DMS153 (cell line): Measurements from ENCODE around the gene ZNF853.
A peak's percentile ranks its signal among the peaks of the same experiment; 100 is the strongest.

Experiments
- DNase-seq: peaks from one replicate; lab custom pipeline; 2025; lab: John Stamatoyannopoulos, UW

ZNF853 gene

DNA sequence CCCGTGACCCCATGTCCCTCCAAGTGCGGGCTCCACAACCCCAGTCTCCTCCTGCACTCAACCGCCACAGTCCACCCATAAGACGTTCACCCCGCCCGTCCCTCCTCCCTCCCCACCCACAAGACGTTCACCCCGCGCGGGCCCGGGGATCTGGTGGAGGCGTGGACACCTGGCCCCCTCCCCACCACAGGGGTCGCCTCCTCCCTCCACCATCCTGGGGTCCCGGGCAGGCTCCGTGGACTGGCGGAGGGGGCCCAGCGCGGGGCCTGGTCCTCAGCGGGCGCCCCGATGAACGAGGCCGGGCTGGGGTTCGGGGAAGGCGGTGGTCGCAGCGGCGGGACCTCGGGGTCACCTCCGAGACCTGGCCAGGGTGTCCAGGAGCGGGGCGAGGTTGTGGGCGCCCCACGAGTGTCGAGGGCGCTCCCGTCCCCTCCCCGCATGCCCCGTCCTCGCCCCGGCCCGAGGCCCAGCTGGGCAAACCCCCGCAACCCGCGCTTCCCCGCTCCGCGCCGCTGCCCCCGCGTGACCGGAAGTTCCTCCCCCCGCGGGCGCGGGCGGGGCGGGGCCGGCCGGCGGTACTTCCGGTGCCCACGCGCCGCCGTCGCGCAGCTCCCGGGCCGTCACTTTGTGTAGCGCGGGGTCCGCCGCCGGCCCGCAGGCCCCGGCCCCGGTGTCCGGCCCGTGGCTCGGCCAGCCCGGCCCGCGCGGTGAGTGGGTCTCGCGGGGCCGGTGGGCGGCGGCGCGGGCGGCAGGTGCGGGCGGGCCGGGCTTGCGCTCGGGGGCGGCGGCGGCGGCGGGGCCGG, 21.5 kb downstream of the ZNF853 start, which contains the start of gene ZNF316:
ZNF316 (plus strand) TSS at position 578 of the 803 bp plus-strand sequence. CDS start 5,092 bp downstream, outside the sequence.
- DNase-seq = no peak

DNA sequence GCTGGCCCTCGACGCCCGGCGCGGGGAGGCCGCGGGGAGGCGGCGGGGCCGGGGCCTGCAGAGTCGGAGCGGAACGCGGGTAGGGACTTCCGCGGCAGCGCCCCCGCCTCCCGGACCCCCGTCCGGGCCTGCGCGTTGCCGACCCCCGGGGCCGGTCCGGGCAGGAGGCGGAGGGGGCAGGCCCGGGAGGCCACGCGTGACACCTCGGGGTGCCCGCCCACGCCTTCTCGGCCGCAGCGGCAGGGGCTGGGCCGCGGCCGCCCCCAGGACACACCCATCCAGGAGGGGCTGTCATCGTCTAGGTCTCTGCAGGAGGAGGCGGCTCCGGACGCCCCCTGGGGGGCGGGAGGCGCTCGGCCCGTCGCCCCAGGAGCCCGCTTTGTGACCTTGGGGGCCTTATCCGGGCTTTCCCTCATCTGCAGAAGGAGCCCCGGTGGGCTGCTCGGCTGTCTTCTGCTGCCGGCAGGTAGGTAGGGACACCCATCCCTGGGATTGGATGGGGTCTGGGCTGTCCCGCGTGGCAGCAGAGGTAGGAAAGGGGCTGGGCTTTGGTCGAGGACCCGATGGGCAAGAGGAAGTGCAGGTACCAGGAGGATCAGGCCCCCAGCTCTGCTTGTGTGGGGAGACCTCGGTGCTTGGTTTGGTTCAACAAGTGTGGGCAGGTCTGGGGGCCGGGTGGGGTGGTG, 22.3 kb downstream of the ZNF853 start:
- peak; percentile 12 for DNase-seq

DNA sequence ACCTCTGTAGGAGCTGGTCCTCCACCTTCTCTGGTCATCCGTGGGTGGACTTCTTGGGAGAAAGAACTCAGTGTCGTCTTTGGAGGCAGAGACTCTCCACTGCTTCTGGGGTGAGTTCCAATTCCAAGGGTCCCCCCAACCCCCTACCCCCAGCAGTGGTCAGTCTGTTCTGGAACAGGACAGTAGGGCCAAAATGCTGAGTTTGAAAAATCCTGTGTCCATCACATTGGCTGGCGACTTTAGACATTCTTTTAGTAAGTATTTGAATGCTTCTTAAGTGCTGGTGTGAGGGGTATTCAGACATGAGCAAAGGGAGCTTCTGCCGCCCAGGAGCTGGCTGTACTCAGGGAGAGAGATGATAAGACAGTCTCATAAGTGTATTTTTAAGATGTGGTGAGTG, 23.6 kb downstream of the ZNF853 start:
- no peak for DNase-seq

DNA sequence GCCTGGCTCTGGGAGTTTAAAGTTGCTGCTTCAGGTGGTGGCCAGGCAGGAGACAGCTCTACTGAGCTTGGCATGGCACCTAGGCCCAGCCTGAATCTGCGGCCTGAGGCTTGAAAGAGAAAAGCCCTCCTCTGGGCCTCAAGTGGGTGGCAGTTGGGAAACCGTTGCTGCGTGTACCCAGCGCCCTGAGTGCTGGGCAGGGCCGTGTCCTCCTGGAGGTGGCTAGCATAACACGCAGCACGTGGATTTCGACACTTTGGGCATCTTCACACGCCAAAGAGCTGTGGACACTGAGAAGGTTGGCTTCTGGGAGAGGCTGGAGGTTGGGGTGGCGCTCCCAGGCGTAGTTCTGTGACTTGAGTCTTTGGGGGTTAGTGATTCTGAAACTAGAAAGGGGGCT, 24.2 kb downstream of the ZNF853 start:
- DNase-seq = no peak

DNA sequence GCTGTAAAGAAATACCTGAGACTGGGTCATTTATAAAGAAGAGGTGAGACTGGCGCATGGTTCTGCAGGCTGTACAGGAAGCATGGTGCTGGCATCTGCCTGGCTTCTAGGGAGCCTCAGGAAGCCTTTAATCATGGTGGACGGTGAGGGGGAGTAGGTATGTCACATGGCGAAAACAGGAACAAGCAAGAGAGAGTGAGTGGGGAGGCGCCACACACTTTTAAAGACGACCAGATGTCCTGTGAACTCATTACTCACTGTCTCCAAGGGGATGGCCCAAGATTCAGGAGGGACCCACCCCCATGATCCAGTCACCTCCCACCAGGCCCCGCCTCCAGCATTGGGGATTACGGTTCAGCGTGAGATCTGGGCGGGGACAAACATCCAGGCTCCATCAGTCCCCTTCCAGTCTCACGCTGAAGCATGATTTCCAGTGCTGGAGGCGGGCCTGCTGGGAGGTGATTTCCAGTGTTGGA, 24.9 kb downstream of the ZNF853 start:
- DNase-seq = no peak

DNA sequence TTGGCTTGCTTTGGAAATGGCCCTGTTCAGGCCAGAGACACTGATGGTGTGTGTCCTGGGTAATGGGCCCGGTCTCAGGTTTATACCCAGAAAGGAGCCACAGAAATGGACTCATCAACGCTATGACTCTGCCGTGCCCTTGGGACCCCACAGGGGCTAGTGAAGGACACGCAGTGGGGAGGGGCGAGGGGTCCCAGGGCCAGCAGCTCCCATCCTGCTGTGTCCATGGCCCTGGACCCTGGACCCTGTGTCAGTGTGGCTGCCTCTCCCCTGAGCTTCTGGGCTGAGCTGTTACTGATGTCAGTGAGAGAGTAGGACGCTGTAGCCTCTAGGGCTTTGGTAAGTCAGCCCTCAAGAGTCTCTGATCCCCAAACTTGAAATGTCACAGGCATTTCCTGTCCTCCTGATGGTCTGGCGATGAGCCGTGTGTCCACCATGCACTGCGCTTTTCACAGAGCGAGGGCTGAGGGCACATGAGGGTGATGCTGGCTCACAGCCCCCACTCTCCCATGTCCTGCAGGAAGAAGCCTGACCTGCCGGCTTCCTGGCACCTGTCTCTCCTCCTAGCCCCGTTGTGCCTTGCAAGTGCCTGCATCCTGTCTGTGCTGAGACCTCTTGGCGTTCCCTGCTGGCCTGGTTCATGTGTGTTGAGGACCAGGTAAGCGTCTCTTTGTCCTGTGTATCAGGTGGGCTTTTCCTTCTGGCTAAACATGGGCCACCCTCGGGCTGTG, 26.1 kb downstream of the ZNF853 start:
- DNase-seq = no peak

DNA sequence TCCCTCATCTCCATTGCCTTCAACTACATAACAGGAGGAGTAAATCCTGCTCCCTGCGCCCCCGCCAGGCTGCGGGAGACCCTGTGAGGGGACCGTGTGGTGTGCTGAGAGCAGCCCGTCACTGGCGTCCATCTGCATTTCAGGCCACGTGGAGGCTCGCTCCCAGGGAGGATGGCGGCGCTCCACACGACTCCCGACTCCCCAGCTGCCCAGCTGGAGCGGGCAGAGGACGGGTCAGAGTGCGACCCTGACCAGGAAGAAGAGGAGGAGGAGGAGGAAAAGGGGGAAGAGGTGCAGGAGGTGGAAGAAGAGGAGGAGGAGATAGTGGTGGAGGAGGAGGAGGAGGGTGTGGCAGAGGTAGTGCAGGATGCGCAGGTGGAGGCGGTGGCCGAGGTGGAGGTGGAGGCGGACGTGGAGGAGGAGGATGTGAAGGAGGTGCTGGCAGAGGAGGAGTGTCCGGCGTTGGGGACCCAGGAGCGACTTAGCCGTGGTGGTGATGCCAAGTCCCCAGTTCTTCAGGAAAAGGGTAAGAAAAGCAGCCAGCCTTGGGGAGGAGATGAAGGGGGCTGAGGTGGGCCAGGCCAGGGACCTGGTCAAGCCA, 26.9 kb downstream of the ZNF853 start:
- DNase-seq = no peak

DNA sequence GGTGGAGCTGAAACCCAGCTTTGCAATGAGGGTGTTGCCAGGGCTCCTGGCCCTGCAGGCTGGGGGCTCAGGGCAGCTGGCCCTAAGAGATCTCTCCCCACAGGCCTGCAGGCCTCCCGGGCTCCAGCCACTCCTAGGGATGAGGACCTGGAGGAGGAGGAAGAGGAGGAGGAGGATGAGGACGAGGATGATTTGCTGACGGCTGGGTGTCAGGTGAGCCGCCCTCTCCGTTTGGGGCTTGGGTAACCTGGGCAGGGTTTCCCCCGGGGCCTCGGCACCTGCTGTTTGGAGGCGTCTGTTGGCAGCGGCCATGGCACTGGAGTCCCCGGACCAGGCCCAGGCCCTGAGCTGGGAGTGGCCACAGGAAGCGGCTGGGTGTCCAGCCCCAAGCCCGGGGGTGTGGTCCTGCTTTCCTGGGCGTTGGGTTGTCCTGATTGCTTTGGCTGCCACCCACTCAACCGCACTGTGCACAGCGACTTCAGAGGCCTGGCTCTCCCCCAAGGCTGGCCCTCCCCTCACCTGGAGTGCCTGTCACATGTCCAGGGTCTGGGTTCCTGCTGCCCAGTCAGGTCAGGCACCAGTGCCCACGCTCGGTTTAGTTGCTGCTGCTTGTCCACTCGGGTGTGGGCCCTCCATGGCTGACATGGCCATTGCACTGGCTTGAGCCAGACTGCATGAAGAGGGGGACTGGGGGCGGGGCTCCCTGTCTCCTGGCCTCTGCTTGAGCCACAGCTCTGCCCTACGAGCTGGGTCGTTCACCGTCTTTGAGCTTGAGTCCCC, 27.6 kb downstream of the ZNF853 start:
- DNase-seq = no peak

DNA sequence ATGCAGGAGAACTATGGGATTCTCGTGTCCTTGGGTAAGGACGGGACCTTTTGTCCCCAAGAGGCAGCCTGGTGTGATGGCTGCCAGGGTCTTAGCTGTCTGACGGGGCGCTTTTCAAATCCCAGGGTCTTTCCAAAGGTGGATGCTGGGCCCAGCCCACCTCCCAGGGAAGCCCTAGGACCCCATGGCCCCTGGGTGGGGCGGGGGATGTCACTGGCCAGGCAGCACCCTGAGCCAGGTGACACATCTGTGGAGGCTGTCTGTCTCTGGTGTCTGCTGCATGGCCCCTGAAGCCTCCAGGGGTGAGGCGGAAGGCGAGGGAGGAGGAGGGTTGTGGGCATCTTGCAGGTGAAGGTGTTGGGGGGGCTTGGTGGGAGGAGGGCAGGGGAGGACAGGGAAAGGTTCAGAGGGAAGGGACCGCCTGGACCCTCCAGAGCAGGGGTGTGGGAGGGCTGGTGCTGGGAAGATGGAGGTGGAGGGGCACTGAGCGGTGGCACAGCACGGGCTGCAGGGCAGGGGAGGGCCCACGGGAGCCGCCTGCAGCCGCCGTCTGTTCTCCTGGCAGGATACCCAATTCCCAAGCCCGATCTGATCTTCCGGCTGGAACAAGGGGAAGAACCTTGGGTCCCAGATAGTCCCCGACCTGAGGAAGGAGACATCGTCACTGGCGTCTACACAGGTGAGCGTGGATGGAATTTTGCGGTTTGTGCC, 28.7 kb downstream of the ZNF853 start:
- no peak for DNase-seq

DNA sequence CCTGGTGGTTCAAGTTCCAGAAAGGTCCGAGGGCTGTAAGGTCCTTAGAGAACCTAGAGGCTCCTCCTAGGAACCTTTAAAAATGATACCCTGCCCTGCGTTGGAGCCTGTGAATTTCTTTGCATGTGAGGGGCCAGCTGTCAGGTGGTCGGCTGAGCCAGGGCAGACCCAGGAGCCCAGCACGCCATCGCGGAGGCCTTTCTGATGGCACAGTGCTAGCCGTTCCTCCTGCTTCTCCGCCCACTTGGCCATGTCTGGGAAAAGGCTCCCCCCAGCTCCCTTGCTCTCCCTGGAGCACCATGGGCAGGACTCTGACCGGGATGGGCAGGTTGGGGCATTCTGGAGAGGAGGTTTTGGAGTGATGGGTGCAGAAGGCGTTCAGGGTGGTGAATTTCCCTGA, 29.3 kb downstream of the ZNF853 start:
- no peak for DNase-seq

DNA sequence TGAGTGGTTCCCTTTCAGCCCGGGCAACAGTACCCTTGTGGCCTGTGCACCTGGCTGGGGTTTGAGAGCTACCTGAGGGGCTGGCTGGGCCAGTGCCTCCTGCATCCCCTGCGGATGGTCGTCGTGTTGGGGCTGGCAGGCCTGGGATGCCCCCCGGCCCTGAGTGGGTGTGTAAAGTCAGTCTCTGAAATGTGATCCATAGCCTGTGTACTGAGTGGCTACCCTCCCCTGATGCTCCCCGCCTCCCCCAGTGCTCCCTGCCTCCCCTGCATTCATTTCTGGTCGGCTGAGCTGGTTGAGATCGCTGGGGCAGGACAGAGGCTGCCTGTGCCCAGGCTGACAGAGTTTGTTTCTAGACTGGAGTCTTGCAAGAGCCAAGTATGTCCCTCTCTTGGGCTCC, 31.1 kb downstream of the ZNF853 start:
- no peak for DNase-seq

DNA sequence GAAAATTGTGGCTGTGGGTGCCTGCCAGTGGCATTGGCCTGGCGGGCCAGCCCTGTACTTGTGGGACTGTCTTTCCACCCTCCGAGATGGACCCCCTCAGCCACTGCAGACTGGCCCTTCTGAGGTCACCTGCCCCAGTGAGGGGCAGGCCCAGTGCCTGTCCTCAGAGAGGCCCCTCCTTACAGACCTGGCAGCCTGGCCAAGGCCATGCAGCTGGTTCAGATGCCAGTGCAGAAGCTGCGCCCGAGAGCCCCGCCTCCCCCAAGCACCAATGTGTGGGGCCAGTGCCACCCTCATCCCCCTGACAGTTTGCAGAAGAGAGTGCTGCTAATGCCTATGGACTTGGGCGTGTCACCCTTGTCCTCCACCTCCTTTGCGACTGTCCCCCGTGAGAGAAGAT, 31.7 kb downstream of the ZNF853 start:
- DNase-seq = no peak

DNA sequence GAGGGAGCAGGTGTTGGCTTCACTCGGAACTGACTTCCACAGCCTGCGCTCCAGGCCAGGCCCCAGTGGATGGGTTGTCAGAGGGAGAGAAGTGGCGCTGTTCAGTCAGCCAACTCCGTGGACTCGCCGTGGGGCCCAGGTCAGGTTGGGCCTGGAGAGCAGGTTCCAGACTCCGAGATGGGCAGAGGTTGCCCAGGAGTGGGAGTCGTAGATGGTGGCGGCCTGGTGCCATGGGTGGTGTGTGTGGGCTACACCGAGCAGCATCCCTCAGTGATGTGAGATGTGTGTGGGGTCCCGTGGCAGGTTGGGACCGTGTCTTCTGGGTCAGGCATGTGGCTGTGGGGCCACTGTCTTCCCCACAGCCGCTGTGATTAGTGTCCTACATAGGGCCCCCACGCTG, 32.1 kb downstream of the ZNF853 start:
- no peak for DNase-seq

DNA sequence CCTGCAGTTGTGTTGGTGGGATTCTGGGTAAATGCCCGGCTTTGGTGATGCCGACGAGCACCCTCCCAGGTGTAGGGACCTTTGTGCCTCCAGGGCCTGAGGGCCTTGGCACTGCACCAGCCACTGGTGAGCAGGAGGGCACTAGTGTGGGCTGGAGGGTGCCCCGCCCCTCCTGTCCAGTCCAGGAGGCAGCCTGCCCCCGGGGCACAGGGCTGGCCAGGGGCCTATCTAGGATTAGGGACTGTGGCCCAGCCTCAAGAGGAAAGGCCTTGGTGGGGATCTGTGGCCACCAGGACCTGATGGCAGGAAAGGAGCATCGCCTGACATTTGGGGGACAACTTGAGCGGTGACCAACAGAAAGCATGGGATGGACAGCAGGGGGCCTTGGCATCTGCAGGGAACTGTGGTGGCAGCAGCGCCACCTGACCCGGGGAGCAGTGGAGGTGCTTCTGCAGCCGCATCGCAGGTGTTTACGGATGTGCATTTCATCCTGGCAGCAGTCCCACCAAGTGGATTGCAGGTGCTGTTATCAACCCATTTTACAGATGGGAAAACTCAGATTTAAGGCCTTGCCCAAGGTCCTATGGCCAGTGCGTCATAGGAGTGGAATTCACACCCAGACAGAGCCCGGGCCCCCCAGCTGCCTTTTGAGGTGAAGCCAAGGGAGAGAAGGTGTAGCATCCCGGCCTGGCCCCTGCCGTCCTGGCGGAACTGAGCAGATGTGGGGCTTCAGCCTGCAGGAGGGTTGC, 32.8 kb downstream of the ZNF853 start:
- DNase-seq = no peak

DNA sequence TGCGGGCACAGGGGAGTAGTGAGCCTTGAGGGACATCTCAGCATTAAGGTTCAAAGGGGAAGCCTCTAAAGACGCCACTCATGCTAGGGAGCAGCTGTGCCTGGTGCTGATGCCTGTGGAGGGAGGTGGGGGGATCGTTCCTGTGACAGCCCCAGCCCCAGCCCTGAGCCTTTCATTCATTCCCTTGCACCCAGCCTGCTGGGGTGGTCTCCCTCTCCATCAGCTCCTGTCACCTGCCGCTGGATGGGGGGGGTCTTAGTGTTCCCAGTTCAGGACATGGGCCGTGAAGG, 33.4 kb downstream of the ZNF853 start:
- DNase-seq = no peak

DNA sequence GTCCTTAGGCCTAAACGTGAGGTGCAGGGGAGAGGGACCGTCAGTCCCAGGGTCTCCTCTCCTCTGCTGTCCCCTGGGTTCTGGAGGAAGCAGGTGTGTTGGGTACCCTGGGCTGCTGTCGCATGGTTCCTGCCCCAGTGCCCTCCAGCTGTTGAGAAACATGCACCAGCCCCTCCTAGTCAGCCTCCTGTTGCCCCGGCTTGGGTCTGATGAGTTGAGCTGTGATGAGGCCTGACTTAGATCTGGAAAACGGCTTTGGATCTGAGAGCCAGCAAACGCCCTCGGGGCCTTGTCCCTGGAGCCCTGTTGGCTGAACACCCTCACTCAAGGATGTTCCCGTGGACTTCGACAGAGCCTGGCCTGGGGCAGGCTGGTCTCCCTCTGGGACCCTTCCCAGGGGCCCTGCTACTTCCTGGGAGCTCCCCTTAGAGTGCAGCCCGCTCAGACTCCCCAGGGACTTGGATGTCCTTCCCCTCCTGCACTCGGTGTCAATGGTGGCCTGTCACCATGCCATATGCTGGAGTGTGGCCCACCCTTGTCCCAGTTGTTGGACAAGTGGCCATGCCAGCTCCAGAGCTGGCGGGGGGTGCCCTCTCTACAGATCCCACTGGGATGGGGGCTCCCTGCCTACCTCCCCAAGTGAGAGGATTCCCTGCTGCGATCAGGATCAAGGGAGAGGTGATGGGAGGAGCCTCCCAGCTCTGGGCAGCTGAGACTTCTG, 34.0 kb downstream of the ZNF853 start:
- DNase-seq = no peak

DNA sequence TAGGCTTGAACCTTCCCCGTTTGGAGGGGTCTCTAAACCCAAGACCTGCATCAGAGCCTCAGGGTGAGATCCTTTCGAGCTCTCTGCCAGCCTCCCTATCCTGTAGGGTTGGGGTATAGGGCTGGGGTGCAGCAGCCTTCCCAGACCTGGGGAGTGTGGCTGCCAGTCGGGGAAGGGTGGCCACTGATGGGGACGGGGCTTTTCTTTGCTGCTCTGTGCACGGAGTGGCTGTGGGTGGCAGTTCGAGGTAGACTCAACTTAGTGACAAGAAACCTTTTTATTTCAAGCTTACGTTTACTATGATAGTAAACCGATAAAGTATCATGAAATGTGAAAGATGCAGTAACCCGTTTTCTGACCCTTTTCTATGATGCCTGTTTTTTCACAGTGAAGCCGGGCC, 34.7 kb downstream of the ZNF853 start:
- DNase-seq = no peak

DNA sequence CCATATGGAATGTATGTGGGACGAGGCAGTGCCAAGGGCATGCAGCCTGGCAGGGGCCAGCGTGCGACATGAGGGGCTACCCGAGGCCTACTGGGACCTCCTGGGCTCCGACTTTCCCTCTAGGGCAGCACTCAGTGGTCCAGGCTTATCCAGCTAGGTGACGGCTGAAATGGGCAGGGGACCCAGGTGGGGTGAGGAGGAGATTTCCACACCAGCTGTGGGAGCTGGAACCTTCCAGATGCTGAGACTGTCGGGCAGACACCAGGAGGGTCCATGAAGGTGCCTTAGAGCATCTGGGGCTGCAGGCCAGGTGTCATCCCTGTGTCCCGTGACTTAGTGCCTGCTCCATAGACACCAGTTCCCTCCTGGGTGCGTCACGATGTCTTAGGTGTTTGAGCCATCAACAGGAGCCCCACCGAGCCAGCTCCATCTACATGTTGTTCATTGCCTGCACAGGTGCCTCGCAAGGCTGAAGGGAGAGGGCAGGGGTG, 35.2 kb downstream of the ZNF853 start:
- no peak for DNase-seq

DNA sequence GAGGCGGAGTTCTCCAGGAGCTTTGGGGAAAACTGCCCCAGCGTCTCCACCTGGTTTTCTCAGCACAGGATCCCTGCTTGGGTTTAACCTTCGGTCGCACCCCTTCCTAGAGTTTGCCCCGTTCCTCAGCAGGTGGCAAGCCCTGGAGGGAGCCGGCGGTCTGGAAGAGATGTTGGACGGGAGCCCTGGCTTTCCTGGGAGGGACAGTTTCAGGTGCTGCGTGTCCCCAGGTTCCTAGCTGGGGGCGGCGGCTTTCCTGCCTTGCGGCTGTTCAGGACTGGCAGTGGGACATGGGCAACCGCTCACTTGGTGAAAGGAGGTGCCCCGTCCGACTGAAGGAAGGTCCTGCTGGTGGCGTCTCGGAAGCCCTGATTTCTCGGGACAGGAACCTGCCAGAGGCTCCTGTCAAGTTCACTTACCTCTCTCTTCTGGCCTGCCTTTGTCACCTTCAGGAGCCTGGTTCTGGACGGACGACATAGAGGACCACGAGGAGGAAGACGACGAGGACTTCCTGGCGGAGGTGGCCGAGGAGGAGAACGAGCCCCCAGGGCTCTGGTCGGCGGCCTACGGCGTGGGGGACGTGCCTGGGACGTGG, 36.5 kb downstream of the ZNF853 start:
- no peak for DNase-seq
